Mucosa of descending colon (tissue), 3 donors: ENCODE results near the gene ITGA2B. TPM values are rescaled to one million over a fixed set of nuclear protein-coding genes. Genes with fewer than 3 reads are reported as not detected.

Experiments used
- ATAC-seq: fragments of 200-7000 bp; cut with Tn5 transposase; one replicate; pipeline ENCODE4 v1.9.1; 2020; ENCODE audit warnings: mild to moderate bottlenecking, moderate library complexity
- DNase-seq, 3 donors: peaks; one replicate each; pipeline ENCODE4 v3.0.0-alpha.2; 2020
- H3K36me3 ChIP-seq: fragments of 200-600 bp; one replicate; pipeline ENCODE4 v1.8.0; 2021; ENCODE audit warnings: low read depth, mild to moderate bottlenecking
- H3K4me1 ChIP-seq: fragments of 200-600 bp; one replicate; pipeline ENCODE4 v1.8.0; 2021; ENCODE audit warnings: low read depth, mild to moderate bottlenecking
- H3K4me3 ChIP-seq: fragments of 200-600 bp; one replicate; pipeline ENCODE4 v1.8.0; 2021; ENCODE audit warnings: mild to moderate bottlenecking
- H3K9me3 ChIP-seq: fragments of 200-600 bp; one replicate; pipeline ENCODE4 v1.8.0; 2021; ENCODE audit warnings: mild to moderate bottlenecking
- intact Hi-C, 2 donors: fragments of 100-400 bp; cut with DNase I in 1 of 2; cut with micrococcal nuclease in 1 of 2; formaldehyde crosslinking; loops; one replicate each; pipeline versions ENCODE4 v1.11.0 to v1.11.1; 2022; cut with DNase I, micrococcal nuclease
- total RNA-seq, 3 donors: library from RNA; stranded (reverse); fragmentation: NEBNext Ultra II Directional in 2 of 3; extraction: Animal tissue kit (Norgen Biotek cat#: 25700) in 2 of 3; gene quantifications; one replicate each; pipeline versions ENCODE4 v1.2.1 to v1.2.4, GENCODE V29; 2021 to 2023
- TF ChIP-seq, protein P1 (sequence below): fragments of 200-600 bp; IDR thresholded peaks from one replicate; pipeline ENCODE4 v1.8.0; 2022; ENCODE audit warnings: antibody characterized with exemption, mild to moderate bottlenecking
- donor health status: DM: no; HTN: no; CAD: no; lungs with moderate emphysema.
- donor health status: DM: no; HTN: no; CAD: no.
- donor health status: DM: no; HTN: yes; CAD: no.

Gene ITGA2B
- total RNA-seq, 3 donors from 2014 or later = 0.26 to 0.79 (median 0.41) TPM

- no peaks in the 10 kb centered on the region for H3K36me3 ChIP-seq
- peaks cover 7% of the 10 kb centered on the region for H3K4me1 ChIP-seq
- DNase-seq = no peak
- ATAC-seq = no peak
- intact Hi-C loops = no loop called here
- no peak overlapping the region for H3K4me3 ChIP-seq
- H3K9me3 ChIP-seq = no peaks in the 10 kb centered on the region
- TF ChIP-seq, protein P1, sequence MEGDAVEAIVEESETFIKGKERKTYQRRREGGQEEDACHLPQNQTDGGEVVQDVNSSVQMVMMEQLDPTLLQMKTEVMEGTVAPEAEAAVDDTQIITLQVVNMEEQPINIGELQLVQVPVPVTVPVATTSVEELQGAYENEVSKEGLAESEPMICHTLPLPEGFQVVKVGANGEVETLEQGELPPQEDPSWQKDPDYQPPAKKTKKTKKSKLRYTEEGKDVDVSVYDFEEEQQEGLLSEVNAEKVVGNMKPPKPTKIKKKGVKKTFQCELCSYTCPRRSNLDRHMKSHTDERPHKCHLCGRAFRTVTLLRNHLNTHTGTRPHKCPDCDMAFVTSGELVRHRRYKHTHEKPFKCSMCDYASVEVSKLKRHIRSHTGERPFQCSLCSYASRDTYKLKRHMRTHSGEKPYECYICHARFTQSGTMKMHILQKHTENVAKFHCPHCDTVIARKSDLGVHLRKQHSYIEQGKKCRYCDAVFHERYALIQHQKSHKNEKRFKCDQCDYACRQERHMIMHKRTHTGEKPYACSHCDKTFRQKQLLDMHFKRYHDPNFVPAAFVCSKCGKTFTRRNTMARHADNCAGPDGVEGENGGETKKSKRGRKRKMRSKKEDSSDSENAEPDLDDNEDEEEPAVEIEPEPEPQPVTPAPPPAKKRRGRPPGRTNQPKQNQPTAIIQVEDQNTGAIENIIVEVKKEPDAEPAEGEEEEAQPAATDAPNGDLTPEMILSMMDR = no peak
Measured at GRCh38 chr17:44359458-44360143, 29.8 kb downstream of the ITGA2B start.

DNA sequence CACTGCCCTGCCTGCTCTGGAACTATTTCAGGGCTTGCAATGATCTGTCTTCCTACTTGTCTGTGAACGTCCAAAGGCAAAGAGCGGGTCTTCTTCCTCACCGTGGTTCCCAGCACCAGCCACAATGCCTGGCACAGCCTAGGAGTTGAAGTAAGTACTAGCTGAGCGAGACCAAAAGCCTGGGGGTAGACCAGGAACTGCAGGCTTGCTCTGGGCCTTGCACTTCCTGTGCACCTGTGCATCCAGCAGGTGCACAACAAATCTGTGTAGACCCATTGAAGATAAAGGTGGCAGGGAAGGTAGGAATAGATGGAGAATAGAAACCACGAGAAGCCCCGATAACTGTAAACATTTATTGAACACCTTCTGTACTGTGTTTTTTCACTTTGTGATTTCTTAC is 30.4 kb downstream of the ITGA2B start:
- Histone ChIP-seq H3K4me1 (peaks cover 7% of the 10 kb centered on the region), H3K4me3 (no peak overlapping the region), H3K9me3 (no peaks in the 10 kb centered on the region), H3K36me3 (no peaks in the 10 kb centered on the region)
- TF ChIP-seq, protein P1 = no peak
- ATAC-seq (no peak), DNase-seq (no peak)
- intact Hi-C loops = no loop called here

GRCh38 chr17:44358066-44358465 is 31.4 kb downstream of the ITGA2B start:
- intact Hi-C loops = no loop called here
- TF ChIP-seq, protein P1 = no peak
- H3K36me3 ChIP-seq = no peaks in the 10 kb centered on the region
- DNase-seq = no peak
- no peak for ATAC-seq
- no peaks in the 10 kb centered on the region for H3K9me3 ChIP-seq
- H3K4me3 ChIP-seq = no peak overlapping the region
- H3K4me1 ChIP-seq = peaks cover 4% of the 10 kb centered on the region

GRCh38 chr17:44356241-44356640 is 33.2 kb downstream of the ITGA2B start:
- ATAC-seq (peak; percentile 56), DNase-seq (no peak)
- Histone ChIP-seq H3K4me1 (no peaks in the 10 kb centered on the region), H3K4me3 (no peak overlapping the region), H3K36me3 (no peaks in the 10 kb centered on the region), H3K9me3 (no peaks in the 10 kb centered on the region)
- intact Hi-C loops = no loop called here
- TF ChIP-seq, protein P1 = no peak

DNA sequence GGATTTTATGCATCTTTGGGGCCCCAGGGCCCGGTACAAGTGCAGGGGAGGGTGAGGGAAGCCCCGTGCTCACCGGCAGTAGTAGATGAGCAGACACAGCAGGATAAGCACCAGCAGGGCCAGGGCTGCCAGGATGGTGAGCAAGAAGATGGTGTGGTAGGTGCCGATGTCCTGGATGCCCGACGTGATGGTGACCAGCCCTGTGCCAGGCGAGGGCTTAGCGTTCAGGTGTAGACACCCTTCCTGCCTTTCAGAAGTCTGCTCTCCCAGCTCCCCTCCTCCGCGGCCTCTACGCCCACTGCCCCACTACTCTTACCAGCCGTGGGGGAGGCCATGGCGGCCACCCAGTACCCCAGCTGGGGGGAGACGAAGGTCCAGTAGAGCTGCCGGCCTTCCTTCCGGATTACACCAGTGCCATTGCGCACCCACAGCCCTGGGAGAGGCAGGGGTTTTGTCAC is 33.8 kb downstream of the ITGA2B start:
- DNase-seq (no peak), ATAC-seq (no peak)
- TF ChIP-seq, protein P1 = no peak
- Histone ChIP-seq H3K9me3 (no peaks in the 10 kb centered on the region), H3K4me3 (no peak overlapping the region), H3K36me3 (peaks cover 4% of the 10 kb centered on the region), H3K4me1 (no peaks in the 10 kb centered on the region)
- intact Hi-C loops = no loop called here
